Vagina (tissue), 2 donors: ENCODE results near the gene FCMR. TPM values are rescaled to one million over a fixed set of nuclear protein-coding genes. Genes with fewer than 3 reads are reported as not detected.

Experiments used
- DNase-seq, 2 donors: peaks; one replicate each; pipeline ENCODE4 v3.0.0-alpha.2; 2017; ENCODE audit errors: extremely low spot score in 2 of 2
- H3K27ac ChIP-seq: fragments of 200-600 bp; sonication (generic); one replicate; pipeline ENCODE4 v1.5.1; 2019
- H3K27me3 ChIP-seq: fragments of 200-600 bp; sonication (generic); one replicate; pipeline ENCODE4 v1.5.1; 2019
- H3K36me3 ChIP-seq, 2 donors: fragments of 200-600 bp; sonication (generic); one replicate each; pipeline ENCODE4 v1.5.1; 2017 to 2019
- H3K4me1 ChIP-seq: fragments of 200-600 bp; sonication (generic); one replicate; pipeline ENCODE4 v1.5.1; 2019
- H3K4me3 ChIP-seq, 2 donors: fragments of 200-600 bp; sonication (generic); 1 replicate in 1 of 2; 2 replicates in 1 of 2; pipeline ENCODE4 v1.5.1; 2016 to 2019
- H3K9me3 ChIP-seq: fragments of 200-600 bp; sonication (generic); one replicate; pipeline ENCODE4 v1.5.1; 2019
- CTCF ChIP-seq, 3 experiments: fragments of 450-650 bp in 2 of 3; fragments of 200-600 bp in 1 of 3; sonication (generic) in 1 of 3; IDR thresholded peaks; one replicate each; pipeline ENCODE4 v1.5.1; 2017 to 2019; ENCODE audit warnings: antibody characterized with exemption in 3 of 3, mild to moderate bottlenecking in 2 of 3, moderate library complexity in 2 of 3
- POLR2A ChIP-seq, 2 donors: fragments of 450-650 bp; IDR thresholded peaks; one replicate each; pipeline ENCODE4 v1.6.1; 2017; ENCODE audit warnings: antibody characterized with exemption in 2 of 2, mild to moderate bottlenecking in 2 of 2, moderate library complexity in 2 of 2
- POLR2AphosphoS5 ChIP-seq, 2 donors: sonication (generic); formaldehyde crosslinking; IDR thresholded peaks; one replicate each; pipeline ENCODE4 v1.9.0; 2017; ENCODE audit warnings: antibody characterized with exemption in 2 of 2, mild to moderate bottlenecking in 2 of 2, low read depth in 1 of 2; ENCODE audit not compliant: insufficient read depth in 1 of 2
- intact Hi-C: fragments of 100-400 bp; cut with DNase I; formaldehyde crosslinking; loops from one replicate; pipeline ENCODE4 v1.15.1; 2023
- total RNA-seq: library from RNA; depleted of rRNA; stranded (reverse); fragments of >200 nt; gene quantifications from one replicate; pipeline ENCODE4 v1.2.3, GENCODE V29; 2016

FCMR gene
- total RNA-seq, 1 donor from 2014 or later, result 12.3 TPM

- intact Hi-C loops, result no loop called here
- Histone ChIP-seq H3K9me3 (peaks cover 9% of the 10 kb centered on the region), H3K27me3 (no peaks in the 10 kb centered on the region), H3K4me1 (no peaks in the 10 kb centered on the region), H3K4me3 (no peak overlapping the region), H3K27ac (no peak overlapping the region), H3K36me3 (no peaks in the 10 kb centered on the region)
- TF ChIP-seq POLR2AphosphoS5 (IDR thresholded peaks at IDR 0.05; ENCODE audit: insufficient read depth in 1 of 2, low read depth in 1 of 2) (no peak), POLR2A (IDR thresholded peaks at IDR 0.05) (no peak), CTCF (IDR thresholded peaks at IDR 0.05) (no peak)
- DNase-seq, result no peak
Observed at GRCh38 chr1:206872139-206872538, 49.6 kb downstream of the FCMR start.

GRCh38 chr1:206868264-206868663 is 53.5 kb downstream of the FCMR start:
- H3K27ac ChIP-seq, result no peak overlapping the region
- intact Hi-C loops, result no loop called here
- DNase-seq, result no peak
- H3K4me3 ChIP-seq, result no peak overlapping the region
- H3K9me3 ChIP-seq, result no peaks in the 10 kb centered on the region
- H3K27me3 ChIP-seq, result no peaks in the 10 kb centered on the region
- no peaks in the 10 kb centered on the region for H3K4me1 ChIP-seq
- no peak for TF ChIP-seq POLR2AphosphoS5 (IDR thresholded peaks at IDR 0.05; ENCODE audit: insufficient read depth in 1 of 2, low read depth in 1 of 2)
- no peak for TF ChIP-seq CTCF (IDR thresholded peaks at IDR 0.05)
- TF ChIP-seq POLR2A (IDR thresholded peaks at IDR 0.05), result no peak
- no peaks in the 10 kb centered on the region for H3K36me3 ChIP-seq

GRCh38 chr1:206867716-206868115 is 54.0 kb downstream of the FCMR start:
- Histone ChIP-seq H3K4me3 (no peak overlapping the region), H3K9me3 (no peaks in the 10 kb centered on the region), H3K27me3 (no peaks in the 10 kb centered on the region), H3K36me3 (no peaks in the 10 kb centered on the region), H3K27ac (no peak overlapping the region), H3K4me1 (no peaks in the 10 kb centered on the region)
- DNase-seq, result no peak
- intact Hi-C loops, result no loop called here
- no peak for TF ChIP-seq CTCF (IDR thresholded peaks at IDR 0.05)
- no peak for TF ChIP-seq POLR2A (IDR thresholded peaks at IDR 0.05)
- TF ChIP-seq POLR2AphosphoS5 (IDR thresholded peaks at IDR 0.05; ENCODE audit: insufficient read depth in 1 of 2, low read depth in 1 of 2), result no peak

- no peaks in the 10 kb centered on the region for H3K36me3 ChIP-seq
- intact Hi-C loops, result no loop called here
Observed at GRCh38 chr1:206867239-206867638, 54.5 kb downstream of the FCMR start.

GRCh38 chr1:206866062-206866461 is 55.7 kb downstream of the FCMR start:
- Histone ChIP-seq H3K27ac (no peak overlapping the region), H3K4me3 (no peak overlapping the region), H3K27me3 (no peaks in the 10 kb centered on the region), H3K4me1 (no peaks in the 10 kb centered on the region), H3K9me3 (no peaks in the 10 kb centered on the region), H3K36me3 (no peaks in the 10 kb centered on the region)
- TF ChIP-seq POLR2AphosphoS5 (IDR thresholded peaks at IDR 0.05; ENCODE audit: insufficient read depth in 1 of 2, low read depth in 1 of 2) (no peak), POLR2A (IDR thresholded peaks at IDR 0.05) (no peak), CTCF (IDR thresholded peaks at IDR 0.05) (no peak)
- no peak for DNase-seq
- intact Hi-C loops, result no loop called here

More at GRCh38 chr1:206867239-206867638, 54.5 kb downstream of the FCMR start:
- no peak for TF ChIP-seq CTCF (IDR thresholded peaks at IDR 0.05)
- no peak for TF ChIP-seq POLR2AphosphoS5 (IDR thresholded peaks at IDR 0.05; ENCODE audit: insufficient read depth in 1 of 2, low read depth in 1 of 2)
- no peak for TF ChIP-seq POLR2A (IDR thresholded peaks at IDR 0.05)
- Histone ChIP-seq H3K4me3 (no peak overlapping the region), H3K27me3 (no peaks in the 10 kb centered on the region), H3K4me1 (no peaks in the 10 kb centered on the region), H3K27ac (no peak overlapping the region), H3K9me3 (no peaks in the 10 kb centered on the region)
- DNase-seq, result no peak
